GM19455 (cell line): Measurements from ENCODE around the gene HLCS.

Source experiments
- ATAC-seq: cut with Tn5 transposase; IDR thresholded peaks from one replicate; pipeline ENCODE4 v1.9.1; 2021; ENCODE audit not compliant: unreplicated experiment

The HLCS gene

GRCh38 chr21:36888466-36888865 lies 78.0 kb downstream of the HLCS start:
- no peak for ATAC-seq

- no peak for ATAC-seq
These were observed 78.5 kb downstream of the HLCS start for GRCh38 chr21:36887963-36888362.

- no peak for ATAC-seq
These were observed 82.7 kb downstream of the HLCS start for GRCh38 chr21:36883532-36884486.

GRCh38 chr21:36882776-36883175 lies 83.7 kb downstream of the HLCS start:
- no peak for ATAC-seq

- no peak for ATAC-seq
These were observed 85.2 kb downstream of the HLCS start for GRCh38 chr21:36881228-36881627.

GRCh38 chr21:36879827-36880226 lies 86.6 kb downstream of the HLCS start:
- no peak for ATAC-seq

GRCh38 chr21:36877741-36878140 lies 88.7 kb downstream of the HLCS start:
- ATAC-seq: no peak

GRCh38 chr21:36874665-36875064 lies 91.8 kb downstream of the HLCS start:
- ATAC-seq: no peak

- ATAC-seq: no peak
These were observed 93.0 kb downstream of the HLCS start for GRCh38 chr21:36873513-36873912.

- no peak for ATAC-seq
These were observed 99.1 kb downstream of the HLCS start for GRCh38 chr21:36867291-36867905.

- no peak for ATAC-seq
These were observed 100.0 kb downstream of the HLCS start for GRCh38 chr21:36866419-36866818.

GRCh38 chr21:36864974-36865373 lies 101.5 kb downstream of the HLCS start:
- ATAC-seq: no peak

- ATAC-seq: no peak
These were observed 103.2 kb downstream of the HLCS start for GRCh38 chr21:36863260-36863659.

- ATAC-seq: no peak
These were observed 104.7 kb downstream of the HLCS start for GRCh38 chr21:36861595-36862323.

- no peak for ATAC-seq
These were observed 105.5 kb downstream of the HLCS start for GRCh38 chr21:36860736-36861594.

- ATAC-seq: peak; percentile 53
These were observed 106.5 kb downstream of the HLCS start for GRCh38 chr21:36859744-36860501.

- ATAC-seq: no peak
These were observed 108.0 kb downstream of the HLCS start for GRCh38 chr21:36858320-36858957.

GRCh38 chr21:36856643-36857042 lies 109.8 kb downstream of the HLCS start:
- no peak for ATAC-seq

- no peak for ATAC-seq
These were observed 112.1 kb downstream of the HLCS start for GRCh38 chr21:36854391-36854790.
